ENCODE measurements around the gene SCN4A. TPM values are rescaled to one million over a fixed set of nuclear protein-coding genes. Genes with fewer than 3 reads are reported as not detected.

SCN4A gene
- total RNA-seq, 1 donor from 2014 or later = not detected

Small RNAs within 50 kb of the gene (small RNA-seq; reads per million reads assigned to genes)
- gene AC127029.1 (not detected), gene GH1 (not detected)

Other genes starting within 250 kb of the SCN4A start
- gene STRADA, start 231.1 kb downstream of the SCN4A start, total RNA-seq = 27.8 TPM
- gene CCDC47, start 199.3 kb downstream of the SCN4A start, total RNA-seq = 49.9 TPM
- gene DDX42, start 198.7 kb downstream of the SCN4A start, total RNA-seq = 73.5 TPM
- 38.8 TPM for gene PSMC5, start 145.5 kb downstream of the SCN4A start, total RNA-seq
- gene FTSJ3, start 145.3 kb downstream of the SCN4A start, total RNA-seq = 40.4 TPM
- gene SMARCD2, start 130.2 kb downstream of the SCN4A start, total RNA-seq = 13.1 TPM
- not detected for gene CSH2, start 99.2 kb downstream of the SCN4A start, total RNA-seq
- not detected for gene GH2, start 91.0 kb downstream of the SCN4A start, total RNA-seq
- gene CSH1, start 76.3 kb downstream of the SCN4A start, total RNA-seq = not detected
- not detected for gene CSHL1, start 61.7 kb downstream of the SCN4A start, total RNA-seq
- gene GH1, start 54.1 kb downstream of the SCN4A start, total RNA-seq = not detected
- gene CD79B, start 40.6 kb downstream of the SCN4A start, total RNA-seq = not detected
- 0.78 TPM for gene PRR29, start 25.4 kb upstream of the SCN4A start, total RNA-seq
- 8.4 TPM for gene ICAM2, start 47.7 kb upstream of the SCN4A start, total RNA-seq
- 5.9 TPM for gene ERN1, start 157.2 kb upstream of the SCN4A start, total RNA-seq